Fibroblast of villous mesenchyme (primary cell): ENCODE data around the gene GADD45G. TPM values are rescaled to one million over a fixed set of nuclear protein-coding genes. Genes with fewer than 3 reads are reported as not detected.

Experiments
- DNase-seq: peaks from one replicate; pipeline ENCODE4 v3.0.0-alpha.2; 2010; ENCODE audit warnings: low read depth
- H3K4me3 ChIP-seq: 2 replicates; pipeline ENCODE4 v1.5.1; 2011; ENCODE audit warnings: low read depth, mild to moderate bottlenecking, low read length
- CTCF ChIP-seq: IDR thresholded peaks from 2 replicates; pipeline ENCODE4 v1.5.1; 2012; ENCODE audit warnings: low read depth, mild to moderate bottlenecking, low read length; ENCODE audit not compliant: insufficient read depth
- total RNA-seq: library from RNA; depleted of rRNA; stranded (reverse); fragments of >200 nt; gene quantifications from 2 replicates; pipeline ENCODE4 v1.2.3, GENCODE V29; 2012

GADD45G gene
- total RNA-seq, 1 donor, result 0.43 TPM

GRCh38 chr9:89610391-89610925 lies 5.6 kb downstream of the GADD45G start:
- no peak for TF ChIP-seq CTCF
- no peak overlapping the region for H3K4me3 ChIP-seq
- DNase-seq, result no peak

- DNase-seq, result no peak
These were observed 6.6 kb downstream of the GADD45G start for GRCh38 chr9:89611425-89611824.

GRCh38 chr9:89612566-89613278 lies 7.9 kb downstream of the GADD45G start:
- DNase-seq, result no peak
- no peak for TF ChIP-seq CTCF
- H3K4me3 ChIP-seq, result no peak overlapping the region

More at GRCh38 chr9:89611425-89611824, 6.6 kb downstream of the GADD45G start:
- no peak for TF ChIP-seq CTCF
- no peak overlapping the region for H3K4me3 ChIP-seq

GRCh38 chr9:89613912-89614892 lies 9.4 kb downstream of the GADD45G start:
- no peak for TF ChIP-seq CTCF
- DNase-seq, result no peak

GRCh38 chr9:89615661-89616060 lies 10.8 kb downstream of the GADD45G start:
- no peak overlapping the region for H3K4me3 ChIP-seq
- no peak for TF ChIP-seq CTCF
- DNase-seq, result no peak

More at GRCh38 chr9:89613912-89614892, 9.4 kb downstream of the GADD45G start:
- H3K4me3 ChIP-seq, result no peak overlapping the region

- no peak for DNase-seq
- no peak for TF ChIP-seq CTCF
- H3K4me3 ChIP-seq, result no peak overlapping the region
These were observed 11.6 kb downstream of the GADD45G start for GRCh38 chr9:89616411-89616810.
